GM19351 (cell line): Measurements from ENCODE around the gene DNASE2B.

Source experiments
- ATAC-seq: cut with Tn5 transposase; IDR thresholded peaks from one replicate; pipeline ENCODE4 v1.9.1; 2021; ENCODE audit warnings: mild to moderate bottlenecking, moderate library complexity; ENCODE audit not compliant: unreplicated experiment

Gene DNASE2B

GRCh38 chr1:84398175-84399155, at the start of gene DNASE2B:
Gene DNASE2B, plus strand, starts transcription at chr1:84398484. Its CDS starts 81 bp downstream, at chr1:84398565.
- ATAC-seq = no peak

GRCh38 chr1:84348759-84349158, 49.5 kb upstream of the DNASE2B start:
- no peak for ATAC-seq

- no peak for ATAC-seq
Observed at GRCh38 chr1:84350104-84350503, 48.2 kb upstream of the DNASE2B start.

GRCh38 chr1:84350550-84350949, 47.7 kb upstream of the DNASE2B start:
- no peak for ATAC-seq

GRCh38 chr1:84352298-84353106, 45.8 kb upstream of the DNASE2B start:
- no peak for ATAC-seq

- ATAC-seq = no peak
Observed at GRCh38 chr1:84353695-84354094, 44.6 kb upstream of the DNASE2B start.

- no peak for ATAC-seq
Observed at GRCh38 chr1:84355556-84355955, 42.7 kb upstream of the DNASE2B start.

- no peak for ATAC-seq
Observed at GRCh38 chr1:84356881-84357280, 41.4 kb upstream of the DNASE2B start.

GRCh38 chr1:84358695-84359094, 39.6 kb upstream of the DNASE2B start:
- no peak for ATAC-seq

- ATAC-seq = no peak
Observed at GRCh38 chr1:84360316-84360715, 38.0 kb upstream of the DNASE2B start.

- no peak for ATAC-seq
Observed at GRCh38 chr1:84361796-84362195, 36.5 kb upstream of the DNASE2B start.

- ATAC-seq = no peak
Observed at GRCh38 chr1:84363019-84363418, 35.3 kb upstream of the DNASE2B start.

- ATAC-seq = no peak
Observed at GRCh38 chr1:84363622-84364021, 34.7 kb upstream of the DNASE2B start.

GRCh38 chr1:84365225-84366221, 32.8 kb upstream of the DNASE2B start:
- ATAC-seq = no peak

- no peak for ATAC-seq
Observed at GRCh38 chr1:84366786-84367185, 31.5 kb upstream of the DNASE2B start.

- ATAC-seq = no peak
Observed at GRCh38 chr1:84367219-84367618, 31.1 kb upstream of the DNASE2B start.

GRCh38 chr1:84368441-84368840, 29.8 kb upstream of the DNASE2B start:
- no peak for ATAC-seq

GRCh38 chr1:84370266-84370665, 28.0 kb upstream of the DNASE2B start:
- ATAC-seq = no peak

GRCh38 chr1:84370831-84371394, 27.4 kb upstream of the DNASE2B start:
- ATAC-seq = no peak
